ENCODE results near the gene SPTLC1.
"Not testable (repeated sequence)": the region's sequence is repeated elsewhere in the genome, so short reads cannot be mapped to it uniquely, and the experiment has no call there.

The SPTLC1 gene

GRCh38 chr9:92026206-92027002 is 88.8 kb downstream of the SPTLC1 start:
- DNase-seq = no peak

GRCh38 chr9:92021785-92022541 is 93.2 kb downstream of the SPTLC1 start:
- DNase-seq = not testable (repeated sequence)

GRCh38 chr9:92019658-92020057 is 95.6 kb downstream of the SPTLC1 start:
- no peak for DNase-seq

GRCh38 chr9:92010705-92011536 is 104.3 kb downstream of the SPTLC1 start:
- no peak for DNase-seq

- not testable (repeated sequence) for DNase-seq
These were observed 105.0 kb downstream of the SPTLC1 start for GRCh38 chr9:92010253-92010652.

- no peak for DNase-seq
These were observed 107.2 kb downstream of the SPTLC1 start for GRCh38 chr9:92008041-92008440.

GRCh38 chr9:92004045-92004392 is 111.2 kb downstream of the SPTLC1 start:
- no peak for DNase-seq

GRCh38 chr9:92003308-92004044 is 111.7 kb downstream of the SPTLC1 start:
- no peak for DNase-seq

GRCh38 chr9:92001948-92002347 is 113.3 kb downstream of the SPTLC1 start:
- not testable (repeated sequence) for DNase-seq

- DNase-seq = no peak
These were observed 114.0 kb downstream of the SPTLC1 start for GRCh38 chr9:92001244-92001643.

- no peak for DNase-seq
These were observed 120.1 kb downstream of the SPTLC1 start for GRCh38 chr9:91995000-91995655.

GRCh38 chr9:91994422-91994821 is 120.8 kb downstream of the SPTLC1 start:
- no peak for DNase-seq

GRCh38 chr9:91992461-91993041 is 122.7 kb downstream of the SPTLC1 start:
- DNase-seq = no peak

GRCh38 chr9:91991721-91992341 is 123.4 kb downstream of the SPTLC1 start:
- no peak for DNase-seq

GRCh38 chr9:91986248-91986647 is 129.0 kb downstream of the SPTLC1 start:
- DNase-seq = no peak

- DNase-seq = no peak
These were observed 129.5 kb downstream of the SPTLC1 start for GRCh38 chr9:91985692-91986091.

All from CD4-positive, alpha-beta T cell treated with Interleukin-15 for 1 hour (primary cell).